GM12891 (cell line): ENCODE results near the gene AGPS.
"Not testable (repeated sequence)": the region's sequence is repeated elsewhere in the genome, so short reads cannot be mapped to it uniquely, and the experiment has no call there.

Experiments
- DNase-seq: peaks from one replicate; pipeline ENCODE4 v3.0.0; 2011; ENCODE audit warnings: low spot score; ENCODE audit not compliant: insufficient read length
- FAIRE-seq: peaks from 2 replicates; lab custom pipeline; 2011; peaks lifted over from hg19 to GRCh38; lab: Jason Lieb, UNC
- PAX5 ChIP-seq: IDR thresholded peaks from 2 replicates; pipeline ENCODE4 v1.6.1; 2011; ENCODE audit warnings: low read length, moderate library complexity, mild to moderate bottlenecking; ENCODE audit not compliant: insufficient read depth, severe bottlenecking
- POLR2A ChIP-seq: IDR thresholded peaks from 2 replicates; pipeline ENCODE4 v1.6.1; 2011; ENCODE audit warnings: low read depth, low read length, control low read depth
- POLR2AphosphoS5 ChIP-seq: IDR thresholded peaks from 2 replicates; pipeline ENCODE4 v1.6.1; 2011; ENCODE audit warnings: low read depth, low read length, control low read depth
- POU2F2 ChIP-seq: IDR thresholded peaks from 2 replicates; pipeline ENCODE4 v1.6.1; 2011; ENCODE audit warnings: low read depth, mild to moderate bottlenecking, control low read depth, low read length, moderate library complexity
- SPI1 ChIP-seq: IDR thresholded peaks from 2 replicates; pipeline ENCODE4 v1.6.1; 2011; ENCODE audit warnings: low read depth, low read length, control low read depth
- TAF1 ChIP-seq: IDR thresholded peaks from 2 replicates; pipeline ENCODE4 v1.6.1; 2011; ENCODE audit warnings: low read depth, low read length, control low read depth

AGPS gene

DNA sequence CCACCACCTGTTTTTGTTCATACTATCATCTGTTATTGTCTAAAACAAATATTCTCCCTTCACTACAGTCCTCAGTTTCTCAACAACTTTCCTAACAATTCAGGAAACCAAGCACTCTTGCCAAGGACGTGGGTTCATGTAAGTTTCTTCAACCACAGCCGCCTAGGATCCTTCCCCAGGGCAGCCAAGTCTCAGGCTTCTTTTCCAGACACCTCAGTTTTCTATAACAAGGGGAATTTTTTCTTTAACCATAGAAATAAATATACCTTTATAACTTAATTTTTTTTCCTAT, 39.4 kb upstream of the AGPS start:
- FAIRE-seq (no peak), DNase-seq (no peak)
- no peak for TF ChIP-seq PAX5
- no peak for TF ChIP-seq POU2F2
- TF ChIP-seq POLR2A, result no peak
- no peak for TF ChIP-seq TAF1
- TF ChIP-seq POLR2AphosphoS5, result no peak
- TF ChIP-seq SPI1, result no peak

DNA sequence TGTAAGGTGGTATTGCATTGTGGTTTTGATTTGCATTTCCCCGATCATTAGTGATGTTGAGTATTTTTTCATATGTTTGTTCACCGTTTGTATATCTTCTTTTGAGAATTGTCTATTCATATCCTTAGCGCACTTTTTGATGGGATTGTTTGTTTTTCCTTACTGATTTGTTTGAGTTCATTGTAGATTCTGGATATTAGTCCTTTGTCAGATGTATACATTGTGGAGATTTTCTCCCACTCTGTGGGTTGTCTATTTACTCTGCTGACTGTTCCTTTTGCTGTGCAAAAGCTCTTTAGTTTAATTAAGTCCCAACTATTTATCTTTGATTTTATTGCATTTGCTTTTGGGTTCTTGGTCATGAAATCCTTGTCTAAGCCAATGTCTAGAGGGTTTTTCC, 38.0 kb upstream of the AGPS start:
- not testable (repeated sequence) for DNase-seq, FAIRE-seq

DNA sequence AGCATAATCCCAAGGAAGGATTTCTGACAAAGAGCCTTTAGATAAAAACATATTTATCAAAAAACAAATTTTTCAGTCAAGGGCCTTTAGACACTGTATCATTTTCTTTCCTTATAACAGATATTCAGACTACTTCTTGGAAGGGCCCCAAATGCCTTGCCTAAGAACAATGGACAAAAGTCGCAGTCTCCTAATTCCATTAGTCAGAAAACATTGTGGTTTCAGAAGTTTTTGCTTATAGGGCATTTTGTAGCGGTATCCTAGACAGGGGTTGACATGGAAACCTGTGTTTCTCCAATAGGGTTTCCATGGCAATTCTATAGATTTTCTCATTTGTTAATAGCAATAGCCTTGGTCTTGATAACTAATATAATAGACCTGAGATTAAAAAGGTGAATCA, 36.7 kb upstream of the AGPS start:
- TF ChIP-seq PAX5 (no peak), TAF1 (no peak), POLR2A (no peak), POU2F2 (no peak), SPI1 (no peak), POLR2AphosphoS5 (no peak)
- DNase-seq, result no peak
- no peak for FAIRE-seq

DNA sequence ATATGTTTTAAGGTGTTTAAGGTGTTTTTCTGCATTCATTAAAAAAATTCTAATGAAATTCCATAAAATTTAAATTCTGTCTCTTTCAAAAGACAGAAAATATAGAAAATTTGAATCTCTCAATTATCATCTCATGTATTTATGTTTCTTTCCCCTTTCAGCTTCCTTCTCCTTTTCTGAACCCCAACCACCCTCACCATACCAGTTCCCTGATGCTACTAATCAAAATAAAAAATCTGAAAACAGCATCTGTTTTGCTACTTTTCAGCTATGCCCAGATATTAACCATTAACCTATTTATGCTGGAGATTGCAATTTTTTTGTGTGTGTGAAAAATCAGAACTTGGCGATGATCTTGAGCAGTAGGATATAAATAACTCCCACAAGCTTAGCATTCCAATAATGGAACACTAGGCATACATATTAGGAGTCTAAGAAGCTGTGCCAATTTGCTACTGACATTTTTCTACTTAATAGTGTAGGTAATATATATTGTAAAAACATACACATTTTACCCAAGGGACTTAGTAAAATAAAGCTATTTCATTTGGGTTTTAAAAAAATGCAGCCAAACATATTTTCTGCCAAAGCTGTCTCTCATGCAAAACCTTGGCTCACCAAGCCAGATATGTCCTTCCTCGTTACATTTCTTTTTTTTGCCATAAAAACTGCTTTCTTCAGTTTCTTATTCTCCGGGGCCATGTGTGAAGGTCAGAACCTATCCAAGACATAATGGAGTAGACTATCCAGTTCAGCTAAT, 32.6 kb upstream of the AGPS start:
- no peak for DNase-seq
- no peak for TF ChIP-seq POLR2A
- no peak for FAIRE-seq

GRCh38 chr2:177362499-177362898, 30.1 kb upstream of the AGPS start:
- DNase-seq (no peak), FAIRE-seq (no peak)
- TF ChIP-seq POLR2A, result no peak
- no peak for TF ChIP-seq TAF1
- no peak for TF ChIP-seq POU2F2
- TF ChIP-seq SPI1, result no peak
- no peak for TF ChIP-seq PAX5
- TF ChIP-seq POLR2AphosphoS5, result no peak

- FAIRE-seq, result no peak
- TF ChIP-seq PAX5 (no peak), POLR2AphosphoS5 (no peak), POLR2A (no peak), POU2F2 (no peak), SPI1 (no peak), TAF1 (no peak)
- DNase-seq, result no peak
These were observed 29.2 kb upstream of the AGPS start for GRCh38 chr2:177363332-177363731.

GRCh38 chr2:177365764-177366163, 26.8 kb upstream of the AGPS start:
- DNase-seq, FAIRE-seq: not testable (repeated sequence)

DNA sequence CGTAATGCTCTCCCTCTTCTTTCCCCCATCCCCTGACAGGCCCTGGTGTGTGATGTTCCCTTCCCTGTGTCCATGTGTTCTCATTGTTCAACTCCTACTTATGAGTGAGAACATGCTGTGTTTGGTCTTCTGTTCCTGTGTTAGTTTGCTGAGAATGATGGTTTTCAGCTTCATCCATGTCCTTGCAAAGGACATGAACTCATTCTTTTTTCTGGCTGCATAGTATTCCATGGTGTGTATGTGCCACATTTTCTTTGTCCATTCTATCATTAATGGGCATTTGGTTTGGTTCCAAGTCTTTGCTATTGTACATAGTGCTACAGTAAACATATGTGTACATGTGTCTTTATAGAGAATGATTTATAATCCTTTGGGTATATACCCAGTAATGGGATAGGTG, 24.6 kb upstream of the AGPS start:
- FAIRE-seq, result not testable (repeated sequence)

GRCh38 chr2:177379354-177379753, 13.2 kb upstream of the AGPS start:
- DNase-seq, result no peak
- no peak for TF ChIP-seq PAX5
- no peak for TF ChIP-seq POLR2A
- no peak for TF ChIP-seq POU2F2
- TF ChIP-seq TAF1, result no peak
- no peak for TF ChIP-seq POLR2AphosphoS5
- no peak for TF ChIP-seq SPI1
- FAIRE-seq, result peak; percentile 23

More for the DNA sequence above, 24.6 kb upstream of the AGPS start:
- not testable (repeated sequence) for DNase-seq

GRCh38 chr2:177380181-177380580, 12.4 kb upstream of the AGPS start:
- FAIRE-seq, result no peak
- no peak for DNase-seq
- no peak for TF ChIP-seq SPI1
- TF ChIP-seq POLR2A, result no peak
- TF ChIP-seq POU2F2, result no peak
- TF ChIP-seq TAF1, result no peak
- no peak for TF ChIP-seq POLR2AphosphoS5
- TF ChIP-seq PAX5, result no peak

GRCh38 chr2:177383935-177384334, 8.6 kb upstream of the AGPS start:
- TF ChIP-seq TAF1 (no peak), POLR2A (no peak), SPI1 (peak; percentile 79)
- FAIRE-seq (peak; percentile 71), DNase-seq (no peak)

DNA sequence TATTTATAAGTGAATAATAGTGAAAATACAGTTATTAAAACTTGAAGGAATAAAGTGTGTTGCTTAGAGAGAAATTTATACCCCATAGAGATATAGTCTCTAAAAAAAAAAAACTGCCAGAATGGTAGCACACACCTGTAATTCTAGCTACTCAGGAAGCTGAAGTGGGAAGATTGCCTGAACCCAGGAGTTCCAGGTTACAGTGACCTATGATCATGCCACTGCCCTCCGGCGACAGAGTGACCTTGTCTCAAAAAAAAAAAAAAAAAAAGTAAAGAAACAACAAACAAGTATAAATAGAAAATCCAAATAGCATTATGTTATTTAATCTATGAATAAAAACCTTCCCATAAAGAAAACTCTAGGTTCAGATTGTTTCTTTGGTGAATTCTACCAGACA, 7.4 kb upstream of the AGPS start:
- FAIRE-seq, result no peak
- no peak for DNase-seq

More for the DNA sequence above, 7.4 kb upstream of the AGPS start:
- no peak for TF ChIP-seq POLR2A
- no peak for TF ChIP-seq SPI1
- no peak for TF ChIP-seq POU2F2
- TF ChIP-seq PAX5, result no peak
- TF ChIP-seq POLR2AphosphoS5, result no peak
- no peak for TF ChIP-seq TAF1
